ENCODE data around the gene TPK1. TPM values are rescaled to one million over a fixed set of nuclear protein-coding genes. Genes with fewer than 3 reads are reported as not detected.

TPK1 gene
- total and polyA plus RNA-seq, 2 experiments from 2014 or later = 5.9 to 7.3 TPM

DNA sequence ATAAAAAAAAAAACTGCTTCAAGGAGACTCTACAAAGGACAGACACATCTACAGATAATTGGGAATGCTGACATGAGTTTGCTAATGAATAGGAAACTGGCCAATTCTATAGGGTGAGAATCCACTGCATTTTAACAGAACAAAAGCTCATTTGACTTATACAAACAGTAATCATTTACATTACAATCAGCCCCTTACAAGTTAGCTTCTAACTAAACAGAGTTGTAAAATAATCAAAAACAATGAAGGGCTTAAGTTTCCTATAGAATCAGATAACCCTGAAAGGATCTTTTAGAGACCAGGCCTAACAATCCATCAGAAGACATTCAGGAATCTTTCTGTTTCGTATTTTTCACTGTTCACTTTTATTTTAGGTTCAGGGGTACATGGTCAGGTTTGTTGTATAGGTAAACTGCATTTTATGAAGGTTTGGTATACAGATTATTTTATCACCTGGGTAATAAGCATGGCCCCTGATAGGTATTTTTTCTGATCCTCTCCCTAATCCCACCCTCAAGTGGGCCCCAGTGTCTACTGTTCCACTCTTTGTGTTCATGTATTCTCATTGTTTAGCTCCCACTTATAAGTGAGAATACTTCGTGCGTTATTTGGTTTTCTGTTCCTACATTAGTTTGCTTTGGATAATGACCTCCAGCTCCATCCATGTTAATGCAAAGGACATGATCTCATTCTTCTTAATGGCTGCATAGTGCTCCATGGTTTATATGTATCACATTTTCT lies 301.0 kb downstream of the TPK1 start:
- no peak overlapping the region for H3K27ac ChIP-seq
- TF ChIP-seq CTCF (IDR thresholded peaks at IDR 0.05; ENCODE audit: low read depth, low read length) = no peak
- DNase-seq (ENCODE audit: low read depth in 1 of 2, low spot score in 1 of 2) = no peak
- no peaks in the 10 kb centered on the region for H3K9me3 ChIP-seq (ENCODE audit: low read depth)
- no peaks in the 10 kb centered on the region for H3K4me1 ChIP-seq (ENCODE audit: low read depth)
- H3K36me3 ChIP-seq = no peaks in the 10 kb centered on the region
- no peaks in the 10 kb centered on the region for H3K27me3 ChIP-seq
- no peak overlapping the region for H3K4me3 ChIP-seq

GRCh38 chr7:144534196-144534595 lies 301.7 kb downstream of the TPK1 start:
- Histone ChIP-seq H3K9me3 (ENCODE audit: low read depth) (no peaks in the 10 kb centered on the region), H3K27ac (no peak overlapping the region), H3K4me3 (no peak overlapping the region), H3K36me3 (no peaks in the 10 kb centered on the region), H3K27me3 (no peaks in the 10 kb centered on the region), H3K4me1 (ENCODE audit: low read depth) (no peaks in the 10 kb centered on the region)
- no peak for TF ChIP-seq CTCF (IDR thresholded peaks at IDR 0.05; ENCODE audit: low read depth, low read length)
- DNase-seq (ENCODE audit: low read depth in 1 of 2, low spot score in 1 of 2) = peak in 1 of 2 donors; percentile 47

DNA sequence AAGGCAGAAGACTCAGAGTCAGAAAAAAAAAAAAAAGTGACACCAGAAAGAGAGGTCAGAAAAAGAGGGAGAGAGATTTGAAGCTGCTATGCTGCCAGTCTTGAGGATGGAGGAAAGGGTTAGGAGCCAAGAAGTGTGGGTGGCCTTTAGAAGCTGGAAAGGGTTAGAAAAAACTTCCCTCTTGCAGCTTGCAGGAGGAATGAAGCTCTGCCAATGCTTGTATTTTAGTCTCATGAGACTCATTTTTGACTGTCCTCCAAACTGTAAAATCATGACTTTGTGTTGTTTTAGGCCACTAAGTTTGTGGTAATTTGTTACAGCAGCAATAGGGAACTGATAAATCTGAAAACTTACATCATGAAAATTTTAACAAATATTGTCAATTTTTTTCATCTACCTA lies 304.7 kb downstream of the TPK1 start:
- Histone ChIP-seq H3K4me1 (ENCODE audit: low read depth) (no peaks in the 10 kb centered on the region), H3K27me3 (no peaks in the 10 kb centered on the region), H3K36me3 (no peaks in the 10 kb centered on the region), H3K27ac (no peak overlapping the region), H3K9me3 (ENCODE audit: low read depth) (no peaks in the 10 kb centered on the region), H3K4me3 (no peak overlapping the region)
- TF ChIP-seq CTCF (IDR thresholded peaks at IDR 0.05; ENCODE audit: low read depth, low read length) = no peak
- DNase-seq (ENCODE audit: low read depth in 1 of 2, low spot score in 1 of 2) = peak in 1 of 2 donors; percentile 33

DNA sequence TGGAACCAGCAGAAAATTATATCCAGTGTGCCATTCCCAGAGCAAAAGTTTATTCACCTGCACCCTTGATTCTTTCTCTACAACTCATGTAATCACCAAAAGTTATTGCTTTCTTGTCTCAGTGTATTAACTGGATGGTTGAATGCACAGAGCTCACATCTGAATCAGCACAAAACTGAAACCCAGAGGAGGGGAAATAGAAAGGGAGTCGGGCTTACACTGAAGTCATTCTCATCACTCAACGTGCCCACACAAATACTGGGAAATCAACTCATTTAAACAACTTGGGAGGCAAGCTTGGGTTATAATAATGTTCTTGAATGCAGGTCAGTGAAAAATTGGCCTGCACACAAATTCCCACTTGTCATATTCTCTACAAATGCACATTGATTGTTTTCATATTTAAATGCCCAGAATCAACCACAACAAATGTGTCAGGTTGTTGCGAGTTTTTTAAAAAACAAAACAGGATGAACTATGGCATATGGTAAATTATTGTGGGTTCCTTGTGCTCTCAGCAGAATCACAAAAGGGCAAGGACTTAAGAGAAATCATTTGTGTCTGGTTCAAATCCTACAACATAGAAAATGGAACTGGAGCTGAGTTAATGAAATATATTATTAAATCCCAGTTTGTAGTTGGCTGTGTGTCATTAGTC lies 306.5 kb downstream of the TPK1 start:
- DNase-seq (ENCODE audit: low read depth in 1 of 2, low spot score in 1 of 2) = no peak
- Histone ChIP-seq H3K9me3 (ENCODE audit: low read depth) (no peaks in the 10 kb centered on the region), H3K27me3 (no peaks in the 10 kb centered on the region), H3K4me1 (ENCODE audit: low read depth) (no peaks in the 10 kb centered on the region), H3K36me3 (no peaks in the 10 kb centered on the region), H3K27ac (no peak overlapping the region), H3K4me3 (no peak overlapping the region)
- no peak for TF ChIP-seq CTCF (IDR thresholded peaks at IDR 0.05; ENCODE audit: low read depth, low read length)

- no peaks in the 10 kb centered on the region for H3K9me3 ChIP-seq (ENCODE audit: low read depth)
- no peak for TF ChIP-seq CTCF (IDR thresholded peaks at IDR 0.05; ENCODE audit: low read depth, low read length)
- no peak for DNase-seq (ENCODE audit: low read depth in 1 of 2, low spot score in 1 of 2)
- H3K36me3 ChIP-seq = no peaks in the 10 kb centered on the region
- H3K27me3 ChIP-seq = no peaks in the 10 kb centered on the region
- H3K4me3 ChIP-seq = no peak overlapping the region
- H3K27ac ChIP-seq = no peak overlapping the region
- H3K4me1 ChIP-seq (ENCODE audit: low read depth) = no peaks in the 10 kb centered on the region
Observed at GRCh38 chr7:144528536-144529045, 307.3 kb downstream of the TPK1 start.

Data from cardiac muscle cell (in vitro differentiated cells and primary cell).